Activated CD8-positive, alpha-beta memory T cell treated with anti-CD3 and anti-CD28 coated beads, Interleukin-2, amount 50 U/mL, for 48 hours (primary cell): ENCODE results near the gene OCRL.
A peak's percentile ranks its signal among the peaks of the same experiment; 100 is the strongest.

Experiments
- DNase-seq: peaks from one replicate; pipeline ENCODE4 v3.0.0-alpha.2; 2020

Gene OCRL

DNA sequence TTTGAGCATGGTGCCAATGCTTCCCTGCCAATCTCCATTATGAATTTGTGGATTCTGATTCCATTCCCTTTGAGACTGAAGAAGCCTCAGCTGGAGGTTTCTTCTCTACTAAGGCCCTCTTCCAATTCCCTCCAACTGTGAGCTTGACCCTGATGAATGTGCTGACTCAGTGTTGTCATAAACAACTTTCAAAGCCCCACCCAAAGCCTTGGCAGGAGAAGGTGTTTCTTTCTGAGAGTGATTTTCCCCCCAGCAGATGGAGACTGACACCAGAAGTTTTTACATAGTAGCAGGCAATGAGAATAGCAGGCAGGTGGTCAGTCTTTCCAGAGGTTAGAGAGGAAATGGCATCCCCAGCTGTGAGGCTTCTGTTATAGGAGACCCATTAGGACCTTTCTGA lies 53.1 kb downstream of the OCRL start:
- DNase-seq, result no peak

DNA sequence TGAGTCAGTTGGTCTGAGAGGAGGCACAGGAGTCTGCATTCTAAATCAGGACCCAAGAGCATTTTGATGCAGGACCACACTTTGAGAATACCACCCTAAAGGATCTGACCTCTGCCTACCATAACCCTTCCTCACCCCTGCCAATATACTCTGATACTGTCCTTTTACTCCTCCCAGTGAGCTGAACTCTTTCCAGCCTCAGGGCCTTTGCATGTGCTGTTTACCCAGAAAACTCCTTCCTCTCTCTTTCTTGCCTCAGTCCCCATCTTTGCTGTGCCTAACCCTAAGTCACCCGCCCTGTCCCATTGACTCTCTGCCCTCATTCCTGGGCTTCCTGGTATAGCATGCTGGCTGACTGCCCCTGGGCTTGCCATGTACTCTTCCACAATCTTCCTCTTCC lies 54.7 kb downstream of the OCRL start:
- DNase-seq, result no peak

GRCh38 chrX:129596077-129596476 lies 56.0 kb downstream of the OCRL start:
- DNase-seq, result no peak

GRCh38 chrX:129597905-129598304 lies 57.8 kb downstream of the OCRL start:
- no peak for DNase-seq

DNA sequence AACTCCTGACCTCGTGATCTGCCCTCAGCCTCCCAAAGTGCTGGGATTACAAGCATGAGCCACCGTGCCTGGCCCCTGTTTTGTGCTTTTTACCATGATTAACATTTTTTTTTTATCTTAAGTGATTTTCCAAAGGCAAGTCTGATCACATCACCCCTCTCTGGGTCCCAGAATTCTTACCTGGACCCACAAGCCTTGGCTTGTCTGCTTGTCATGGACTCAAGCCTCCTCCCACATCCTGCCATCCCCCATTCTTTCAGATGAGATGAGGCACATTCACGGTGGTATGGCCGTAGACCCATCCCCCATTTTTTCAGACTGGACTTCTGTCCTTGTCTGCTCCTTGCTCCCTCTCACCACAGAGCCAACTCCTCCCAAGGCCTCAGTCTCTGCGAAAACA lies 59.4 kb downstream of the OCRL start:
- DNase-seq, result no peak

GRCh38 chrX:129599996-129600395 lies 59.9 kb downstream of the OCRL start:
- DNase-seq, result no peak

- DNase-seq, result no peak
These were observed 60.9 kb downstream of the OCRL start for GRCh38 chrX:129600981-129601424.

- peak; percentile 64 for DNase-seq
These were observed 66.9 kb downstream of the OCRL start for GRCh38 chrX:129606918-129607317.

- DNase-seq, result no peak
These were observed 68.4 kb downstream of the OCRL start for GRCh38 chrX:129608496-129608895.

- no peak for DNase-seq
These were observed 69.3 kb downstream of the OCRL start for GRCh38 chrX:129609395-129609794.

DNA sequence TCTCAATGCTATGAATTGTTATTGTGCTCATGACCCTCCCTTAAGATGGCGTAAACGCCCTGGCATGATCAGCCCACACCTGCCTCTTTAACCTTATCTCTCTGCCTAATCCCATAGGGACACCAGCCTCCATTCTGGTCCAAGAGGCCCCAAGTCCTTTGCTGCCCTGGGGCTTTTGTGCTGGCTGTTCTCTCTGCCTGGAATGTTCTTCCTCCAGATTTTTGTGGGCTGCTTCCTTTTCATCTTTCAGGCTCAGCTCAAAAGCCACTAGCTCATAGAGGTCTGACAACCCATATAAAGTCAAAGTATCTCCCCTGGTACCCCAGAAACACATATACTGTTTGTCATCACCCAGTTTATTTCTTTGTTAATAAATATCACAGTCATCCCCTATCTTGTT lies 72.3 kb downstream of the OCRL start:
- DNase-seq, result no peak

DNA sequence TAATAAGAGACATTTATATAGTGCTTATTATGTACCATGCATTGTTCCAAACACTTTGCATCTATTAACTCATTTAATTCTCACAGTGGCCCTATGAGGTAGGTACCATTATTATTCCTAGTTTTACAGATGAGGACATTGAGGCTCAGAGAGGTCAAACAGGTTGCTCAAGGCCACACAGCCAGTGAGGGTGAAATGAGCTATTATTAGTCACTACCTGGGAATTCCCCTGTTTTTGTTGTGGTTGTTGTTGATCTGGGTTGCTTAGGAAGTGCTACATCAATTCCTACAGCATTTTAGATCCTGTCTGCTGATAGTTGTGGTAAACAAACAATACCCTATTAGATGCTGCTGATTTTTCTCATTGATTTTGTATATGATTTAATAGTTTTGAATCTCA lies 73.5 kb downstream of the OCRL start:
- DNase-seq, result no peak

DNA sequence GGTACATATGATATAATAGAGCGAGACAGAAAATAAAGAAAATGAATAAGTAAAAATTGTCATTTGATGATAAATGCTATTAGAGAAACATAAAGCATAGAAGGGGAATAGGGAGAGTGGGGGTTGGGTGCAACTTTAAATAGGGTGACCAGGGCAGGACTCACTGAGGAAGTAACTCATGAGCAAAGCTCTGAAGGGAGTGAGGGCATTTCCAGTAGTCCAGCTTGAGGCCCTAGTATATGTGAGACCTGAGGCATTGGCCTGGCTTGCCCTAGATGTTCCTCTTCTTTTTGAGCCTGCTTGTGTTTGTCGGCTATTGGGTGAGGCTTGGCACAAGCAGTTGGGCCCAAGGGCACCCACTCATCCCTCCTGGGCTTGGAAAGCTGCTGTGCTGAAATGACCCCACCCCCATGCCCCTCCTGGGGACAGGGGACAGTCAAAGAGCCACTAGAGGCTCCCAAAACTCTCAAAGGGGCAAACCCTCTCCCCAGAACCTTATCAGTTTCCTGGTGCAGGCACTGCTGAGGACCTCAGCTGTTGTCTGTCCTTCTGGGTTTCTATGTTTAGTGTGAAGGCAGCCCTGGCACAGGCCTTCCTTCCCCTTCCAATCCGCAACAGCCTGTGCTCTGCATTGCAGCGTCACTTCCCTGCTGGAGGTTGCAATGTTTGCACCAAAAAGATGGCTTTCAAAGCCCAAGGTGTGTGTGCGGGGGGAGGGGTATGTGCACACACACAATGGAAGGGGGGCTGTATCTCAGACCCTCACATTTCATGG lies 74.6 kb downstream of the OCRL start:
- DNase-seq, result no peak

GRCh38 chrX:129617420-129617819 lies 77.4 kb downstream of the OCRL start:
- DNase-seq, result no peak

DNA sequence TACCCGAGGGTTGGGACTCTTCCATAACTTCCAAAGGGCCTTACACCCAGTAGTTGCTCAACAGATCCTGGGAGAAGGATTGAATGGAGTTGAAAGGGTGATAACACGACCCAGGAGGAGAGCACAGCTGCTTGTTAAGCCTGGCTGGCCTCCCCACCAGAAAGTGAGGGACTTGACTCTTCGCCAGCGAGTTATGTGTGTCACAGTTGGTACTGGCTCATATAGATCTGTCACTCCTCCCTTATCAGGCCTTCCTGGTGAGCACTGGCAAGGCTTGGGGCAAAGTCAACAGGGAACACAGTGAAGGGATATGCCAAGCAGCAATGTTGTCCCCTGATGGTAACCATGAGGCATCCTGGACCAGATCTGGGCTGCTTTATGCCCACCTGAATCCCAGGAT lies 78.9 kb downstream of the OCRL start:
- DNase-seq, result no peak

DNA sequence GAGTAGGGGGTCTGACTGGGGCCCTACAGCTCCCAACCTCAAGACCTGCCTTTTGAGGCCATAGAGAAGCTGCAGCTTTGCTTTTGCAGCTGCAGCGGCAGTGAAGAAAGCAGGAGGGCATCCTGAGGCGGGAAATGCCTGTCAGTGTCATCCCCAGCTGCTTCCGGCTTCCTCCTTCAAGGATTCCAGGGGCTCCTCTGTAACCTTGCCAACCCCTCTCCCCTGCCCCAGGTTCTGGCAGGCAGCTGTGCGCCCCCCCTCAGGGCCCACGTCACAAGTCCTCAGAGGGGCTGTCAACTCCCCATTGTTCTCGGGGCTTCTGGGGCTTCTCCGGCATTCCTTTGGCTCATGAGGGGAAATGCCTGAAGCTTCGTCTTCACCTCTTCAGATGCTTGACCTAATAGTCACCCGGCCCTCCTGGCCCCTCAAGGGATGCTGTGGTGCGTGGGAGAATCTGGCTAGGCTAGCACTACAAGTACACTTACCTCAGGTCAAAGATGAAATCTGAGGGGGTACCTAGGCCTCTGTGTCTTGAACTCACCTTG lies 82.8 kb downstream of the OCRL start:
- DNase-seq, result no peak

GRCh38 chrX:129626026-129626425 lies 86.0 kb downstream of the OCRL start:
- DNase-seq, result no peak

GRCh38 chrX:129629837-129630236 lies 89.8 kb downstream of the OCRL start:
- DNase-seq, result no peak

- DNase-seq, result no peak
These were observed 91.8 kb downstream of the OCRL start for GRCh38 chrX:129631849-129632248.

GRCh38 chrX:129632443-129632842 lies 92.4 kb downstream of the OCRL start:
- no peak for DNase-seq

DNA sequence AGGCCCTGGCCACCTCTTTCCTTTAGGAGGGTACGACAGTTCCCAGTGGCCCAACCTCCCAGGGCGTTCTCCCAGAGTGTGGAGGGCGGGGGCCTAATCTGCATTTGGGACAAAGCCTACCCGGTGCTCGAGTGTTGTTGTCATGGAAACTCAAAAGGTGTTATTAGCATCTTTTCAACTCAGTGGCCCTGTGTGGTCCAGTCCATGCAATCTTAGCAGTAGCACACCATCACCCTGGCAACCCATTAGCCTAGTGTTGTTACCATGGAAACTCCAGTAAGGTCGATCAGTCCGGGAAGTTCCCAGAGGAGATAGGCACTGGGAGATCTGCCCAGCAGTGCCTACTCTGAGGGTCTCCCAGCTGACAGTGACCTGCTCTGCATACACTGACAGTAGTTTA lies 94.5 kb downstream of the OCRL start:
- no peak for DNase-seq

DNA sequence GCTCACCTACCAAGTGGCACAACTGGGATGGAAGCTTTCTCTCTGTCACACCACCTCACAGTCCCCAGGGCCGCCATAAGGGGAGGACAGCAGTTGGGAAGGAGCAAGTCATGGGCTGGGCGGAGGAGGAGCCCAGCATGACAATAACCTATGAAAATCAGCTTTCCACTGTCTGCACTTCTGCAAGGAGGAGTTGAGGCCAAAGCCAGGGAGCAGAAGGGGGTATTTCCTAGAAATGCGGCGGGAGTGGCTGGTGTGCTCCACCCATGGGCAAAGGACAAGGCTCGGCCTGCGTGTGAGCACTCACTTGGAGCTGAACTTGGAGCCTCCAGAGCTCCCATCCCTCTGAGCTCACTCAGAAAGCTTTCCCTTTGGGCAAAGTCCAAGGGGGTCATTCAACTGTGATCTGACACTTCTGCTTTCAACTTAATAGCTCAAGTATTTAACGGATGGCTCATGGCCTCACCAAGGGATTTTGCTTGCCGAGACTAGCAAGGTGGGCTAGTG lies 96.2 kb downstream of the OCRL start:
- DNase-seq, result no peak

DNA sequence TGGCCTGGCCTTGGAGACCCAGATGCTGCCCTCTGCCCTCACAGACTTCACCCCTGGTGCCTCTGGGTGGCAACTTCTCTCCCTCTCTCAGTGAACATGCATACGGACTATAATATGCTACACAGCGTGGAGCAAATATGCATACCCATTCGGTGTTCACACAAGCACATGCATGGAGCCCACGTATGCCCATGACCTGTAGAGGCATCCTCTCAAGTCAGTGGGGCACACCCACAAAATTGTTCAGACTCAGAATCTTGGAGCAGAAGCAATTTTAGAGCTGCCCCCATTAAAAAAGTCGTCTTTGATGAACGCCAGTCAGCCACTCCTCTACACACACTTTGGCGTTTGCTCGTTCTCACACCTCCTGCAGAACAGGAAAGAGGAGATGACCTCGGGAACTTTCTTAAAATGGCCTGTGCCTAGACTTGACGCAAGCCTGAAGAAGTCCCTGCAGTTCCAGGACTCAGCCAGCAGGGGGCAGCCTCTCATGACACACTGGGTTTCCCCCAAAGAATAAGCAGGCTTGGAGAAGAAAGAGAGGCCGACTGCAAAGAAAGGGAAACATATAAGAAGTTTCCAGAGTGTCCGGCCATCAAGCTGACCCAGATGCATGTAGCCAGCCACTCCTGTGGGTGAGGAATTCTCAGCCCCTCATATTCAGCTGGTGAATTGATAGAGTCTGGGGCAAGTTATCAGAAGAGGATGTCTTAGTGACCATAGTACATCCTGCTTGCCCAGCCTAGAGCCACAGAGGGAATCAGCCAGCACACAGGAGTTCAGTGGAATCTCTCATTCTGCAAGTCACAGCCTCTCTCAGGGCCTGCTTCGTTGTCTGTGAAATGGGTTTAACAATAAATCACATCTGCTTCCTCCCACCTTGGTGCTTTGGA lies 97.4 kb downstream of the OCRL start:
- DNase-seq, result peak; percentile 86

GRCh38 chrX:129638917-129639316 lies 98.9 kb downstream of the OCRL start:
- DNase-seq, result no peak
